ENCODE measurements around the gene GYS2. TPM values are rescaled to one million over a fixed set of nuclear protein-coding genes. Genes with fewer than 3 reads are reported as not detected.

The GYS2 gene
- total RNA-seq, 1 experiment from 2014 or later = not detected

GRCh38 chr12:21627924-21628323 lies 23.3 kb upstream of the GYS2 start:
- in situ Hi-C loops (cut with HindIII; ENCODE audit: low pct_unique_long_range_greater_than_20kb, low sequenced_read_pairs) (no loop called here), intact Hi-C loops (cut with micrococcal nuclease; ENCODE audit: unreplicated experiment) (no loop called here)
- H3K36me3 ChIP-seq (ENCODE audit: control insufficient read depth, insufficient read depth, low read length) = no peaks in the 10 kb centered on the region
- no peak overlapping the region for H3K4me3 ChIP-seq (ENCODE audit: low read depth in 2 of 2, low read length in 2 of 2)
- POLR2A ChIA-PET = no interaction called here
- CTCF ChIA-PET = no interaction called here
- H3K27me3 ChIP-seq (ENCODE audit: control insufficient read depth, insufficient read depth, low read length) = no peaks in the 10 kb centered on the region
- no peaks in the 10 kb centered on the region for H3K9me3 ChIP-seq (ENCODE audit: control insufficient read depth, insufficient read depth, low read depth, low read length)
- no peak for ATAC-seq
- no peaks in the 10 kb centered on the region for H3K4me1 ChIP-seq (ENCODE audit: control insufficient read depth, insufficient read depth, low read length)
- H3K27ac ChIP-seq (ENCODE audit: low read length) = no peak overlapping the region
- BruUV-seq (replicated peaks) = no TSS peak
- TF ChIP-seq REST (IDR thresholded peaks at IDR 0.05; ENCODE audit: insufficient read depth in 1 of 2, low read depth in 2 of 2, low read length in 1 of 2) (no peak), TCF7L2 (IDR thresholded peaks at IDR 0.05; ENCODE audit: low read depth, low read length) (no peak), CTCF (IDR thresholded peaks at IDR 0.05) (no peak)
- DNase-seq (ENCODE audit: low read depth, low spot score) = no peak

- H3K27ac ChIP-seq (ENCODE audit: low read length) = no peak overlapping the region
- H3K9me3 ChIP-seq (ENCODE audit: control insufficient read depth, insufficient read depth, low read depth, low read length) = no peaks in the 10 kb centered on the region
- ChIA-PET POLR2A (no interaction called here), CTCF (no interaction called here)
- no peaks in the 10 kb centered on the region for H3K4me1 ChIP-seq (ENCODE audit: control insufficient read depth, insufficient read depth, low read length)
- ATAC-seq (no peak), DNase-seq (ENCODE audit: low read depth, low spot score) (no peak)
- H3K27me3 ChIP-seq (ENCODE audit: control insufficient read depth, insufficient read depth, low read length) = no peaks in the 10 kb centered on the region
- no peaks in the 10 kb centered on the region for H3K36me3 ChIP-seq (ENCODE audit: control insufficient read depth, insufficient read depth, low read length)
- BruUV-seq (replicated peaks) = no TSS peak
- no peak overlapping the region for H3K4me3 ChIP-seq (ENCODE audit: low read depth in 2 of 2, low read length in 2 of 2)
- TF ChIP-seq REST (IDR thresholded peaks at IDR 0.05; ENCODE audit: insufficient read depth in 1 of 2, low read depth in 2 of 2, low read length in 1 of 2) (no peak), TCF7L2 (IDR thresholded peaks at IDR 0.05; ENCODE audit: low read depth, low read length) (no peak), CTCF (IDR thresholded peaks at IDR 0.05) (no peak), POLR2AphosphoS5 (IDR thresholded peaks at IDR 0.05; ENCODE audit: low read depth, low read length) (no peak), SIN3A (IDR thresholded peaks at IDR 0.05; ENCODE audit: borderline replicate concordance, insufficient read depth, low read depth, low read length) (no peak)
- in situ Hi-C loops (cut with HindIII; ENCODE audit: low pct_unique_long_range_greater_than_20kb, low sequenced_read_pairs) (no loop called here), intact Hi-C loops (cut with micrococcal nuclease; ENCODE audit: unreplicated experiment) (no loop called here)
Measured at GRCh38 chr12:21618566-21618965, 13.9 kb upstream of the GYS2 start.
